ENCODE measurements around the gene HEATR3.

HEATR3 gene

DNA sequence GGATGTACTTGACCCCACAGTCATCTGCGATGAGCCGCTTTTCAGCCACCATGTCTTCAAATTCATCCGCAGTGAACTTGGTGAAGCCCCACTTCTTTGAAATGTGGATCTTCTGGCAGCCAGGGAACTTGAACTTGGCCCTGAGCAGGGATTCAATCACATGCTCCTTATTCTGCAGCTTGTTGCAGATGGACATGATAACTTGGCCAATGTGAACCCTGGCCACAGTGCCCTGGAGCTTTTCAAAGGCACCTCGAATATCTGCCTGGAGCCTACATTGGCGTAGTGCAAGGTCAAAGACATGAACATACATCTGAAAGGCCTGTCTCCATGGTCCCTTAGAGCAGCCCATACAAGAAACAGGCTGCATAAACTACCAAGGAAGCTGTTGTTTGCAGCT lies 85.6 kb downstream of the HEATR3 start:
- Histone ChIP-seq H3K9ac (ENCODE audit: low read length) (no peak overlapping the region), H3K4me2 (ENCODE audit: low read length) (no peak overlapping the region), H2BK12ac (ENCODE audit: low read length) (no peak overlapping the region), H3K18ac (ENCODE audit: low read length) (no peak overlapping the region), H3K27me3 (ENCODE audit: insufficient read depth, low read length) (no peaks in the 10 kb centered on the region), H3K4ac (ENCODE audit: low read depth, low read length) (no peak overlapping the region), H4K91ac (ENCODE audit: low read depth, low read length) (no peak overlapping the region), H3K4me3 (ENCODE audit: low read depth, low read length) (no peak overlapping the region), H2AK5ac (ENCODE audit: low read length) (no peak overlapping the region), H4K8ac (ENCODE audit: low read depth, low read length) (no peak overlapping the region), H3K4me1 (ENCODE audit: control insufficient read depth in 1 of 2, insufficient read depth in 2 of 2, low read length in 2 of 2) (peaks cover 5 to 14% of the 10 kb centered on the region in 2 experiments), H3K27ac (ENCODE audit: low read depth, low read length) (no peak overlapping the region), H2BK5ac (ENCODE audit: low read depth, low read length, poor library complexity) (no peak overlapping the region), H3K79me2 (ENCODE audit: control insufficient read depth, insufficient read depth, low read length, poor library complexity) (peaks cover 9% of the 10 kb centered on the region), H3K9me3 (ENCODE audit: insufficient read depth, low read depth, low read length) (peaks cover 6% of the 10 kb centered on the region), H2BK120ac (ENCODE audit: insufficient read depth, low read length, poor library complexity) (no peak overlapping the region), H4K12ac (ENCODE audit: low read depth, low read length) (no peak overlapping the region), H3K36me3 (ENCODE audit: control insufficient read depth in 1 of 2, insufficient read depth in 2 of 2, low read length in 2 of 2) (no peaks in the 10 kb centered on the region), H3K79me1 (ENCODE audit: low read length) (peaks cover 11% of the 10 kb centered on the region), H2AFZ (ENCODE audit: insufficient read depth, low read length, poor library complexity) (no peak overlapping the region), H3K14ac (ENCODE audit: low read length) (no peak overlapping the region), H3K23ac (ENCODE audit: low read length) (no peak overlapping the region)
- DNase-seq, result no peak
- WGBS (ENCODE audit: extremely low coverage, insufficient coverage, insufficient read length), result no CpG with 5 or more reads among the region's 5 CpGs

DNA sequence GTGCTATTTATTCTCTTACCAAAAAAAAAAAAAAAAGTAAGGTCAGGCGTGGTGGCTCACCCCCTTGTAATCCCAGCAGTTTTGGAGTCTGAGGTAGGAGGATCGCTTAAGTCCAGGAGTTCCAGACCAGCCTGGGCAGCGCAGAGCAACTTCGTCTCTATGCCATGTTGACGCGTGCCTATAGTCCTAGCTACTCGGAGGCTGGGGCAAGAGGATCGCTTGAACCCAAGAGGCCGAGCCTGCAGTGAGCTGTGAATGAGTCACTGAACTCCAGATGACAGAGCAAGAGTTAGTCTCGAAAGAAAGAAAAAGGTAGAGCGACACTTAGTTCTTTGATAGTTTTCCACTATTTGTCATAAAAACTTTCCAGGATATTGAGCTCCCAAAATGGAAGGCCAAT lies 86.0 kb downstream of the HEATR3 start:
- H3K36me3 ChIP-seq (ENCODE audit: control insufficient read depth in 1 of 2, insufficient read depth in 2 of 2, low read length in 2 of 2), result no peaks in the 10 kb centered on the region
- no peak overlapping the region for H3K27ac ChIP-seq (ENCODE audit: low read depth, low read length)
- no peak overlapping the region for H4K91ac ChIP-seq (ENCODE audit: low read depth, low read length)
- no peak overlapping the region for H3K4me3 ChIP-seq (ENCODE audit: low read depth, low read length)
- no peak overlapping the region for H3K14ac ChIP-seq (ENCODE audit: low read length)
- peaks cover 6% of the 10 kb centered on the region for H3K9me3 ChIP-seq (ENCODE audit: insufficient read depth, low read depth, low read length)
- H3K18ac ChIP-seq (ENCODE audit: low read length), result no peak overlapping the region
- H3K4me1 ChIP-seq (ENCODE audit: control insufficient read depth in 1 of 2, insufficient read depth in 2 of 2, low read length in 2 of 2), result peaks cover 5 to 14% of the 10 kb centered on the region in 2 experiments
- H3K4me2 ChIP-seq (ENCODE audit: low read length), result peak overlapping the region; percentile 98
- no peak overlapping the region for H2AK5ac ChIP-seq (ENCODE audit: low read length)
- no CpG with 5 or more reads among the region's 11 CpGs for WGBS (ENCODE audit: extremely low coverage, insufficient coverage, insufficient read length)
- H4K8ac ChIP-seq (ENCODE audit: low read depth, low read length), result no peak overlapping the region
- no peak overlapping the region for H2AFZ ChIP-seq (ENCODE audit: insufficient read depth, low read length, poor library complexity)
- peaks cover 9% of the 10 kb centered on the region for H3K79me2 ChIP-seq (ENCODE audit: control insufficient read depth, insufficient read depth, low read length, poor library complexity)
- no peak overlapping the region for H2BK12ac ChIP-seq (ENCODE audit: low read length)
- no peak overlapping the region for H4K12ac ChIP-seq (ENCODE audit: low read depth, low read length)
- H3K4ac ChIP-seq (ENCODE audit: low read depth, low read length), result no peak overlapping the region
- H3K9ac ChIP-seq (ENCODE audit: low read length), result no peak overlapping the region
- H3K79me1 ChIP-seq (ENCODE audit: low read length), result peaks cover 11% of the 10 kb centered on the region
- H3K27me3 ChIP-seq (ENCODE audit: insufficient read depth, low read length), result no peaks in the 10 kb centered on the region
- no peak overlapping the region for H2BK5ac ChIP-seq (ENCODE audit: low read depth, low read length, poor library complexity)
- H2BK120ac ChIP-seq (ENCODE audit: insufficient read depth, low read length, poor library complexity), result no peak overlapping the region
- DNase-seq, result peak in 1 of 2 donors; percentile 19
- no peak overlapping the region for H3K23ac ChIP-seq (ENCODE audit: low read length)

DNA sequence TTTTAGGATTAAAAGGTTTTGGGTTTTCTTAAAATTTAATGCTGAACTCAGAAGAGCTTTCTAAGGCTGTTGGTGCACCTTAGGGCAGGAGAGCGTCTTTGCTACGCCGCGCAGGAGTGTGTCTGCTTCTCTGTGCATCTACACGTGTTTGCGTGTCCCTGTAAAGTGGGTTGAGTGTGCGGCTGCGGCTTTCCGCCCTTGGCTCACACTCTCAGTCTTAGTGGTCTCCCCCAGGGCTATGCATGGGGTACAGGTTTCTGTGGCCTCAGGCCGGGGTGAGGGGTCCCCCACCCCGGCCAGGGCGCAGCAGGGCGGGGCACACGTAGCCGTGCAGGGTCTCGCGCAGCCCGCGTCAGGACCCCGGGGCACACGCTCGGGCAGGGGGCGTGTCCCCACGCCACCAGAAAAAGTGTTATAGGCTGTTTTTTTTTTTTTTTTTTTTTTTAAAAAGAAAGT lies 86.6 kb downstream of the HEATR3 start:
- Histone ChIP-seq H3K14ac (ENCODE audit: low read length) (peak overlapping the region; percentile 49), H4K91ac (ENCODE audit: low read depth, low read length) (peak overlapping the region; percentile 39), H2BK5ac (ENCODE audit: low read depth, low read length, poor library complexity) (no peak overlapping the region), H3K27ac (ENCODE audit: low read depth, low read length) (peak overlapping the region; percentile 70), H3K9ac (ENCODE audit: low read length) (peak overlapping the region; percentile 88), H4K8ac (ENCODE audit: low read depth, low read length) (peak overlapping the region; percentile 62), H3K4me2 (ENCODE audit: low read length) (peak overlapping the region; percentile 98), H3K9me3 (ENCODE audit: insufficient read depth, low read depth, low read length) (peaks cover 6% of the 10 kb centered on the region), H2AFZ (ENCODE audit: insufficient read depth, low read length, poor library complexity) (peak overlapping the region; percentile 77), H3K23ac (ENCODE audit: low read length) (no peak overlapping the region), H2BK120ac (ENCODE audit: insufficient read depth, low read length, poor library complexity) (no peak overlapping the region), H3K4ac (ENCODE audit: low read depth, low read length) (peak overlapping the region; percentile 28), H3K36me3 (ENCODE audit: control insufficient read depth in 1 of 2, insufficient read depth in 2 of 2, low read length in 2 of 2) (no peaks in the 10 kb centered on the region), H3K4me1 (ENCODE audit: control insufficient read depth in 1 of 2, insufficient read depth in 2 of 2, low read length in 2 of 2) (peaks cover 5 to 14% of the 10 kb centered on the region in 2 experiments), H2BK12ac (ENCODE audit: low read length) (no peak overlapping the region), H3K27me3 (ENCODE audit: insufficient read depth, low read length) (no peaks in the 10 kb centered on the region), H3K18ac (ENCODE audit: low read length) (no peak overlapping the region), H2AK5ac (ENCODE audit: low read length) (no peak overlapping the region), H3K79me1 (ENCODE audit: low read length) (peaks cover 11% of the 10 kb centered on the region), H3K4me3 (ENCODE audit: low read depth, low read length) (peak overlapping the region; percentile 93), H4K12ac (ENCODE audit: low read depth, low read length) (peak overlapping the region; percentile 74), H3K79me2 (ENCODE audit: control insufficient read depth, insufficient read depth, low read length, poor library complexity) (peaks cover 9% of the 10 kb centered on the region)
- peak in 1 of 2 donors; percentile 58 for DNase-seq
- WGBS (ENCODE audit: extremely low coverage, insufficient coverage, insufficient read length), result no CpG with 5 or more reads among the region's 24 CpGs

DNA sequence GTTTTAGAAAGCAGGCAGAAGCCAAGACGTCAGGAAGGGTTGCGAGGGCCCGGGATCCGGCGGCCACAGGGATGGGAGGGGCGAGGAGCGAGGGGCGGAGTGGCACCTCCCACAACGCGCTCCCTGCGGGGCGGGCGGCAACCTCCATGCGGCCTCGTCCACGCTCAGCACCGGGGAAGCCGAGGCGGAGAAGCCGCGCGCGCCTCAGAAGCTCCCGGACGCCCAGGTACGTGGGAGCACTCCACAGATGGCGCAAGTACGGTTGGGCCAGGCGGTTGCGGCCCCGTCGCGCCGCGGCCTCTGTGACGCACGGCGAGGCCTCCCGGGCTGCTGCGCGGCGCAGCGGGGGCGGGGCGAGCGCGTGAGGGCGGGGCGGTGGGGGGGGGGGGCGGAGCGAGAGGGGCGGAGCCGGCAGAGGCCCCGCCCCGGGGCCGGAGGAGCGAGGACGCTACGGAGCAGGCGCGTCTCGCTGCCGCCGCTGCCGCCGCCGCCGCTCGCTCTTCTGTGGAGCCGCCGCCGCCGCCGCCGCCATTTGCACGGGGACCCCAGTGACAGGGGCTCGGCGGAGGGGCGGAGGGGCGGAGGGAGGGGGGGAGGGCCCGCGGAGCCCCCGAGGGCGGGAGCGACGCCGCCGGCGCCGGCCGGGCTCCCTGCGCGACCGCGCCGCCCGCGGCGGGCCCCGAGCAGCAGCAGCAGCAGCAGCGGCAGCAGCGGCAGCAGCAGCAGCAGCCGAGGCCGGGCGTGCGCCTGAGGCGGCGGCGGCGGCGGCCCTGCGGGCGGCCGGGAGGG lies 87.2 kb downstream of the HEATR3 start, which contains the start of gene TENT4B:
TENT4B (plus strand) TSS at position 500 of the 789 bp plus-strand sequence. CDS start 316 bp downstream, outside the sequence.
- Histone ChIP-seq H2AFZ (ENCODE audit: insufficient read depth, low read length, poor library complexity) (peak within 1 kb of the TSS; percentile 77), H3K4ac (ENCODE audit: low read depth, low read length) (peak within 1 kb of the TSS; percentile 61), H4K8ac (ENCODE audit: low read depth, low read length) (peak within 1 kb of the TSS; percentile 95), H2AK5ac (ENCODE audit: low read length) (no peak within 1 kb of the TSS), H3K79me2 (ENCODE audit: control insufficient read depth, insufficient read depth, low read length, poor library complexity) (peaks cover 9% of the 10 kb centered on the region), H3K36me3 (ENCODE audit: control insufficient read depth in 1 of 2, insufficient read depth in 2 of 2, low read length in 2 of 2) (no peaks in the 10 kb centered on the region), H2BK120ac (ENCODE audit: insufficient read depth, low read length, poor library complexity) (peak within 1 kb of the TSS; percentile 39), H3K18ac (ENCODE audit: low read length) (peak within 1 kb of the TSS; percentile 77), H3K9me3 (ENCODE audit: insufficient read depth, low read depth, low read length) (peaks cover 6% of the 10 kb centered on the region), H3K9ac (ENCODE audit: low read length) (peak within 1 kb of the TSS; percentile 91), H3K4me1 (ENCODE audit: control insufficient read depth in 1 of 2, insufficient read depth in 2 of 2, low read length in 2 of 2) (peaks cover 5 to 14% of the 10 kb centered on the region in 2 experiments), H3K23ac (ENCODE audit: low read length) (peak within 1 kb of the TSS; percentile 24), H3K27ac (ENCODE audit: low read depth, low read length) (peak within 1 kb of the TSS; percentile 70), H3K27me3 (ENCODE audit: insufficient read depth, low read length) (no peaks in the 10 kb centered on the region), H3K79me1 (ENCODE audit: low read length) (peaks cover 11% of the 10 kb centered on the region), H3K4me2 (ENCODE audit: low read length) (peak within 1 kb of the TSS; percentile 98), H2BK5ac (ENCODE audit: low read depth, low read length, poor library complexity) (peak within 1 kb of the TSS; percentile 60), H4K91ac (ENCODE audit: low read depth, low read length) (peak within 1 kb of the TSS; percentile 48), H4K12ac (ENCODE audit: low read depth, low read length) (peak within 1 kb of the TSS; percentile 89), H3K14ac (ENCODE audit: low read length) (peak within 1 kb of the TSS; percentile 87), H3K4me3 (ENCODE audit: low read depth, low read length) (peak within 1 kb of the TSS; percentile 97), H2BK12ac (ENCODE audit: low read length) (no peak within 1 kb of the TSS)
- DNase-seq, result peak; percentile 67 to 82
- WGBS (ENCODE audit: extremely low coverage, insufficient coverage, insufficient read length), result no CpG with 5 or more reads among the region's 114 CpGs
